Loucy (cell line): ENCODE measurements around the gene PDS5B.

ENCODE experiments used
- H2AFZ ChIP-seq: fragments of 200-600 bp; sonication (generic); 2 replicates; pipeline ENCODE4 v1.6.0; 2016; ENCODE audit warnings: antibody characterized with exemption, mild to moderate bottlenecking, low read length, moderate library complexity
- H3F3A ChIP-seq: fragments of 200-600 bp; 2 replicates; pipeline ENCODE4 v1.6.0; 2016; ENCODE audit warnings: antibody characterized with exemption, low read depth, mild to moderate bottlenecking
- H3K27me3 ChIP-seq: fragments of 200-600 bp; sonication (generic); 2 replicates; pipeline ENCODE4 v1.6.1; 2014; ENCODE audit warnings: low read length, mild to moderate bottlenecking; ENCODE audit not compliant: insufficient read depth, poor library complexity, severe bottlenecking
- H3K36me3 ChIP-seq: fragments of 200-600 bp; sonication (generic); 2 replicates; pipeline ENCODE4 v1.6.1; 2016; ENCODE audit warnings: low read length; ENCODE audit not compliant: insufficient read depth
- H3K4me1 ChIP-seq: fragments of 200-600 bp; sonication (generic); 2 replicates; pipeline ENCODE4 v1.5.1; 2014; ENCODE audit warnings: low read length, mild to moderate bottlenecking; ENCODE audit not compliant: insufficient read depth, poor library complexity, severe bottlenecking
- H3K4me2 ChIP-seq: fragments of 200-600 bp; sonication (generic); 2 replicates; pipeline ENCODE4 v1.6.0; 2014; ENCODE audit warnings: antibody characterized with exemption, low read length, low read depth, mild to moderate bottlenecking; ENCODE audit not compliant: poor library complexity, severe bottlenecking
- H3K4me3 ChIP-seq: fragments of 200-600 bp; sonication (generic); 2 replicates; pipeline ENCODE4 v1.5.1; 2014; ENCODE audit warnings: low read length, mild to moderate bottlenecking, mixed read lengths; ENCODE audit not compliant: poor library complexity, severe bottlenecking
- H3K79me2 ChIP-seq: fragments of 200-600 bp; sonication (generic); 2 replicates; pipeline ENCODE4 v1.6.1; 2014; ENCODE audit warnings: low read length; ENCODE audit not compliant: insufficient read depth
- H3K9ac ChIP-seq: fragments of 200-600 bp; sonication (generic); 2 replicates; pipeline ENCODE4 v1.6.0; 2014; ENCODE audit warnings: mild to moderate bottlenecking, low read depth, low read length, moderate library complexity; ENCODE audit not compliant: poor library complexity, severe bottlenecking
- H3K9me2 ChIP-seq: fragments of 200-600 bp; sonication (generic); replicated peaks from 2 replicates; pipeline ENCODE4 v1.6.1; 2016; ENCODE audit warnings: low read depth, low read length, mixed read lengths
- H3K9me3 ChIP-seq: fragments of 200-600 bp; sonication (generic); 2 replicates; pipeline ENCODE4 v1.6.1; 2014; ENCODE audit warnings: mild to moderate bottlenecking, antibody characterized with exemption, low read length, low read depth; ENCODE audit not compliant: insufficient read depth
- H4K20me1 ChIP-seq: fragments of 200-600 bp; sonication (generic); 2 replicates; pipeline ENCODE4 v1.6.0; 2014; ENCODE audit warnings: antibody characterized with exemption, low read length, mild to moderate bottlenecking; ENCODE audit not compliant: insufficient read depth, poor library complexity, severe bottlenecking
- CTCF ChIP-seq: fragments of 200-600 bp; sonication (generic); conservative IDR thresholded peaks from 2 replicates; pipeline ENCODE4 v1.5.1; 2014; ENCODE audit warnings: mild to moderate bottlenecking, antibody characterized with exemption, low read length
- EZH2phosphoT487 ChIP-seq: fragments of 200-600 bp; IDR thresholded peaks from 2 replicates; pipeline ENCODE4 v1.6.1; 2018; ENCODE audit warnings: antibody characterized with exemption, mild to moderate bottlenecking, moderate library complexity, borderline replicate concordance

The PDS5B gene

GRCh38 chr13:32650705-32651311 is 64.6 kb downstream of the PDS5B start:
- no peak overlapping the region for H3K4me3 ChIP-seq
- H3K36me3 ChIP-seq, result peaks cover 15% of the 10 kb centered on the region; the same call in 1 of the 2 replicates
- no peaks in the 10 kb centered on the region for H3K27me3 ChIP-seq
- peaks cover 4% of the 10 kb centered on the region; the same call in 1 of the 2 replicates for H3K9me3 ChIP-seq
- H4K20me1 ChIP-seq, result peaks cover 33% of the 10 kb centered on the region
- peaks cover 7% of the 10 kb centered on the region for H3K4me1 ChIP-seq
- H3K9ac ChIP-seq, result no peak overlapping the region
- no peaks in the 10 kb centered on the region for H3K9me2 ChIP-seq
- H3F3A ChIP-seq, result no peaks in the 10 kb centered on the region
- H3K79me2 ChIP-seq, result peaks cover 87% of the 10 kb centered on the region
- H3K4me2 ChIP-seq, result no peak overlapping the region
- H2AFZ ChIP-seq, result no peak overlapping the region
- TF ChIP-seq CTCF (peak; percentile 87), EZH2phosphoT487 (no peak)

- H2AFZ ChIP-seq, result no peak overlapping the region
- peaks cover 64% of the 10 kb centered on the region for H3K79me2 ChIP-seq
Observed at GRCh38 chr13:32657309-32657708, 71.1 kb downstream of the PDS5B start.

GRCh38 chr13:32659736-32660135 is 73.5 kb downstream of the PDS5B start:
- Histone ChIP-seq H3K4me1 (no peaks in the 10 kb centered on the region), H3K36me3 (peaks cover 41% of the 10 kb centered on the region), H3K9me3 (peaks cover 13% of the 10 kb centered on the region; the same call in 1 of the 2 replicates), H3K27me3 (no peaks in the 10 kb centered on the region), H3K4me2 (no peak overlapping the region), H3K9ac (no peak overlapping the region), H3K4me3 (no peak overlapping the region), H3F3A (no peaks in the 10 kb centered on the region), H3K79me2 (peaks cover 42% of the 10 kb centered on the region), H3K9me2 (no peaks in the 10 kb centered on the region), H2AFZ (no peak overlapping the region), H4K20me1 (peaks cover 3% of the 10 kb centered on the region)
- TF ChIP-seq CTCF (no peak), EZH2phosphoT487 (no peak)

More at GRCh38 chr13:32657309-32657708, 71.1 kb downstream of the PDS5B start:
- no peaks in the 10 kb centered on the region for H3K27me3 ChIP-seq
- no peaks in the 10 kb centered on the region for H3K9me2 ChIP-seq
- no peaks in the 10 kb centered on the region for H3F3A ChIP-seq
- peaks cover 3% of the 10 kb centered on the region for H4K20me1 ChIP-seq
- H3K9me3 ChIP-seq, result peaks cover 13% of the 10 kb centered on the region; the same call in 1 of the 2 replicates
- H3K4me3 ChIP-seq, result no peak overlapping the region
- no peaks in the 10 kb centered on the region for H3K4me1 ChIP-seq
- no peak overlapping the region for H3K9ac ChIP-seq
- no peak for TF ChIP-seq CTCF
- no peak for TF ChIP-seq EZH2phosphoT487
- peaks cover 37% of the 10 kb centered on the region for H3K36me3 ChIP-seq
- H3K4me2 ChIP-seq, result no peak overlapping the region
